ENCODE results near the gene USP47. TPM values are rescaled to one million over a fixed set of nuclear protein-coding genes. Genes with fewer than 3 reads are reported as not detected.

Gene USP47
- total RNA-seq, 1 donor from 2014 or later, result 45.1 TPM

DNA sequence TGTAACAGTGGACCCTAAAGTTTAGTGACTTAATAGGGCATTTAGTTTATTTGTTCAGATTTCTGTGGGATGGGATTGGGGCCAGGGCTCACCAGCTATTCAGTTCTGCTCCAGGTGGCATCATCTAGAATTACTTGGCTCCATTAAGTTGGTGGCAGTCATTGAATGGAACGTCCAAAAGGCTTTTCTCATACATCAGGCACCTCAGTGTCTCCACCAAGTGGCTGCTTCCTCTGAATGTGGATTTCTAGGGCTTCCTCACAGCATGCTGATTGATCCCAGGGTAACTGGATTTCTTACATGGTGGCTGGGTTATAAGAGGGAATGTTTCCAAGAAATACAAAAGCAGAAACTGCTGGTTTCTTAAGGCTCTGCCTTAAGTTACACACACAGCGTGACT lies 34.7 kb downstream of the USP47 start:
- H3K27ac Mint-ChIP-seq (ENCODE audit: unreplicated experiment), result peak overlapping the region; percentile 33
- no peak overlapping the region for H3K4me3 Mint-ChIP-seq (ENCODE audit: unreplicated experiment)
- no peaks in the 10 kb centered on the region for H3K36me3 Mint-ChIP-seq (ENCODE audit: low read depth, unreplicated experiment)
- DNase-seq (ENCODE audit: low spot score), result peak; percentile 27
- no peaks in the 10 kb centered on the region for H3K9me3 Mint-ChIP-seq (ENCODE audit: unreplicated experiment)
- TF ChIP-seq, protein P1, sequence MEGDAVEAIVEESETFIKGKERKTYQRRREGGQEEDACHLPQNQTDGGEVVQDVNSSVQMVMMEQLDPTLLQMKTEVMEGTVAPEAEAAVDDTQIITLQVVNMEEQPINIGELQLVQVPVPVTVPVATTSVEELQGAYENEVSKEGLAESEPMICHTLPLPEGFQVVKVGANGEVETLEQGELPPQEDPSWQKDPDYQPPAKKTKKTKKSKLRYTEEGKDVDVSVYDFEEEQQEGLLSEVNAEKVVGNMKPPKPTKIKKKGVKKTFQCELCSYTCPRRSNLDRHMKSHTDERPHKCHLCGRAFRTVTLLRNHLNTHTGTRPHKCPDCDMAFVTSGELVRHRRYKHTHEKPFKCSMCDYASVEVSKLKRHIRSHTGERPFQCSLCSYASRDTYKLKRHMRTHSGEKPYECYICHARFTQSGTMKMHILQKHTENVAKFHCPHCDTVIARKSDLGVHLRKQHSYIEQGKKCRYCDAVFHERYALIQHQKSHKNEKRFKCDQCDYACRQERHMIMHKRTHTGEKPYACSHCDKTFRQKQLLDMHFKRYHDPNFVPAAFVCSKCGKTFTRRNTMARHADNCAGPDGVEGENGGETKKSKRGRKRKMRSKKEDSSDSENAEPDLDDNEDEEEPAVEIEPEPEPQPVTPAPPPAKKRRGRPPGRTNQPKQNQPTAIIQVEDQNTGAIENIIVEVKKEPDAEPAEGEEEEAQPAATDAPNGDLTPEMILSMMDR (IDR thresholded peaks at IDR 0.05; ENCODE audit: unreplicated experiment), result no peak
- H3K27me3 Mint-ChIP-seq (ENCODE audit: unreplicated experiment), result no peaks in the 10 kb centered on the region
- H3K4me1 Mint-ChIP-seq (ENCODE audit: unreplicated experiment), result peaks cover 29% of the 10 kb centered on the region

DNA sequence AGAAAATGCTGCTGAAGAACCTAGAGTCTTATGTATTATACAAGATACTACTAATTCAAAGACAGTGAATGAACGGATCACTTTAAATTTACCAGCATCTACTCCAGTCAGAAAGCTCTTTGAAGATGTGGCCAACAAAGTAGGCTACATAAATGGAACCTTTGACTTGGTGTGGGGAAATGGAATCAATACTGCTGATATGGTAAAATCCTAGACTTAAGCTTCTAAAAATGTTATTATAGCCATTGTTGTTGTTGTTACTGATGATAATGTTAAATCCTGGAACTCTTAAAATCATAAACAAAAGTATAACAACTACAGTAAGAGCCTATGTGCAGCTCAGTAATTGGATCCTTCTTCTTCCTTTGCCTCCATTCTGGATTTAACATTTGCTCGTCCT lies 38.4 kb downstream of the USP47 start:
- H3K4me3 Mint-ChIP-seq (ENCODE audit: unreplicated experiment), result no peak overlapping the region
- DNase-seq (ENCODE audit: low spot score), result no peak
- peaks cover 5% of the 10 kb centered on the region for H3K36me3 Mint-ChIP-seq (ENCODE audit: low read depth, unreplicated experiment)
- H3K27ac Mint-ChIP-seq (ENCODE audit: unreplicated experiment), result no peak overlapping the region
- H3K9me3 Mint-ChIP-seq (ENCODE audit: unreplicated experiment), result no peaks in the 10 kb centered on the region
- H3K4me1 Mint-ChIP-seq (ENCODE audit: unreplicated experiment), result peaks cover 26% of the 10 kb centered on the region
- H3K27me3 Mint-ChIP-seq (ENCODE audit: unreplicated experiment), result no peaks in the 10 kb centered on the region
- TF ChIP-seq, protein P1 (IDR thresholded peaks at IDR 0.05; ENCODE audit: unreplicated experiment), result no peak

DNA sequence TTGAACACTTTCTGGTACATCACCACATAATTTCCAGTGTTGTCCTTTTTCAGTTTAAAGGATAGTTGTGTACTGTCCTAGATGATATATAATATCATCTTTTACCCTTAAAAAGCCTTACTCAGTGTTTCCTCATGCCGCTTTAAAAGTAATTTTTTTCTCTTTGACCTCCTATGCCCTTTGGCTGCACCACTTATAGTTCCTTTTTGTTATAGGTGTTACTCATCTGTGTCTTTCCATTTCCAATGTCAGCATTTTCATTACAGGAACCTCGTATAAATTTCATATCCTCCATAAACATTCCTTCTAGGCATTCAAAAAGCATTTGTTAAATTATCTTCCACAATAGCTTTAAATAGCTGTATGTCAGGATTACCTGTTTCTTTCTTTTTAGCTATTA lies 40.8 kb downstream of the USP47 start:
- TF ChIP-seq, protein P1 (IDR thresholded peaks at IDR 0.05; ENCODE audit: unreplicated experiment), result no peak
- Mint-ChIP-seq H3K27me3 (ENCODE audit: unreplicated experiment) (no peaks in the 10 kb centered on the region), H3K4me3 (ENCODE audit: unreplicated experiment) (no peak overlapping the region), H3K4me1 (ENCODE audit: unreplicated experiment) (peaks cover 26% of the 10 kb centered on the region), H3K9me3 (ENCODE audit: unreplicated experiment) (no peaks in the 10 kb centered on the region), H3K27ac (ENCODE audit: unreplicated experiment) (no peak overlapping the region), H3K36me3 (ENCODE audit: low read depth, unreplicated experiment) (peaks cover 23% of the 10 kb centered on the region)
- DNase-seq (ENCODE audit: low spot score), result no peak

DNA sequence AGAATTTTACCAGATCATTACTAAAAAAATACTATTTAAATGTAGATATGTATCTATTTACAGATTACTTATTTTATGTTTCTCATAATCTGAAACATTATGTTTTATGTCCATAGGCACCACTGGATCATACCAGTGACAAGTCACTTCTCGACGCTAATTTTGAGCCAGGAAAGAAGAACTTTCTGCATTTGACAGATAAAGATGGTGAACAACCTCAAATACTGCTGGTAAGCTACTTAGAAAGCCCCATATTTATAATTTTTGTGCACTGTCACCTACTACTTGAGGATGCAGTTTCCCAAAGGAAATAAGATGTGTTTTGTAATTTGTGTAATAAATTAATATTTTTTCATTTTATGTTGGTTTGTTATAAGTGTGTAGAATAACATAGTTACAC lies 42.6 kb downstream of the USP47 start:
- Mint-ChIP-seq H3K4me1 (ENCODE audit: unreplicated experiment) (peaks cover 20% of the 10 kb centered on the region), H3K36me3 (ENCODE audit: low read depth, unreplicated experiment) (peaks cover 28% of the 10 kb centered on the region), H3K4me3 (ENCODE audit: unreplicated experiment) (no peak overlapping the region), H3K27me3 (ENCODE audit: unreplicated experiment) (no peaks in the 10 kb centered on the region), H3K27ac (ENCODE audit: unreplicated experiment) (no peak overlapping the region), H3K9me3 (ENCODE audit: unreplicated experiment) (no peaks in the 10 kb centered on the region)
- no peak for DNase-seq (ENCODE audit: low spot score)
- TF ChIP-seq, protein P1 (IDR thresholded peaks at IDR 0.05; ENCODE audit: unreplicated experiment), result no peak

DNA sequence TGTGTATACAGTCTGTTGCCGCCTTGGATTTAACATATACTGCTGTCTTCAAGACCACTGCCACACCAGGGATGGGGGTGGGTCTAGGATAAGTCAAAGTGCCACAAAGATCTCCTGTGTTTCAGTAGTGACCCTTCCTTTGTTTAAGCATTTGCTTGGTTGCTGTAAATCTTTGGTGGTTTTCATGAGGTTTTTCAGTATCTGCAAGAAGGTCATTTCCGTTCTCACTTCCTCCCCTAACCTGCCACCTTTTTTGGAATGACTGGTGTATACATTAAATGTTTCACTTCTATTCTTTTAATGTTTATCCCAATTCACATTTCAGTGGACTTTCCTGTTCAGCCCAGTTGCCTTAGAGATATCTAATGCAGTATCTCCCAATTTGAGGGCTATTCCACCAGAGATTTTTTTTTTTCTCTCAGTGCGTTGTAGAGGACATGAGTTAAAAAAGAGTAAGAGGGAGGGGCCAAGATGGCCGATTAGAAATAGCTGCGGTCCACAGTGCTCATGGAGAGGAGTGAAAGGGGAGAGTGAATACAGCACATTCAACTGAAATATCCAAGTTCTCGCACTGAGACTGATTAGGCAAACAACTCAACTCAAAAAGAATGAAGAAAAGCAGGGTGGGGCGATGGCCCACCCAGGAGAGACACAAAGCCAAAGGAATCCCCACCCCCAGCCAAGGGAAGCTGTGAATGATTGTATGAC lies 43.2 kb downstream of the USP47 start:
- Mint-ChIP-seq H3K4me1 (ENCODE audit: unreplicated experiment) (peaks cover 17% of the 10 kb centered on the region), H3K27me3 (ENCODE audit: unreplicated experiment) (no peaks in the 10 kb centered on the region), H3K27ac (ENCODE audit: unreplicated experiment) (no peak overlapping the region), H3K4me3 (ENCODE audit: unreplicated experiment) (peak overlapping the region; percentile 69), H3K9me3 (ENCODE audit: unreplicated experiment) (no peaks in the 10 kb centered on the region), H3K36me3 (ENCODE audit: low read depth, unreplicated experiment) (peaks cover 28% of the 10 kb centered on the region)
- DNase-seq (ENCODE audit: low spot score), result no peak
- TF ChIP-seq, protein P1 (IDR thresholded peaks at IDR 0.05; ENCODE audit: unreplicated experiment), result no peak
